ENCODE measurements around the gene FADS6. TPM values are rescaled to one million over a fixed set of nuclear protein-coding genes. Genes with fewer than 3 reads are reported as not detected.
A peak's percentile ranks its signal among the peaks of the same experiment; 100 is the strongest.

The FADS6 gene
- total RNA-seq, 1 donor from 2014 or later = not detected

DNA sequence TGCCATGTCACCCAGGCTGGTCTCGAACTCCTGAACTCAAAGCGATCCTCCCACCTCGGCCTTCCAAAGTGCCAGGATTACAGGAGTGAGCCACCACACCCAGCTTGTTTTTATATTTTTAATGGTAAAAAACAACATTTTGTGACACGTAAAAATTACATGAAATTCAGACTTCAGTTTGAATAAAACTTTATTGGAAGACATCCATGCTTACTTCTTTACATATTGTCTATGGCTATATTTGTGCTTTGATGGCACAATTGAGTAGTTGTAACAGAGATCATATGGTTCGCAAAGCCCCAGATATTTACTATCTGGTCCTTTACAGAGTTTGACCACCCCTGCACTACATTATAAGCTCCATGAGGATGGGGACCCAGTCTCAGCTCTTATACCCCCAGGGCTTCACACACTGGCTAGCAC is 18.8 kb downstream of the FADS6 start:
- TF ChIP-seq, protein P1, sequence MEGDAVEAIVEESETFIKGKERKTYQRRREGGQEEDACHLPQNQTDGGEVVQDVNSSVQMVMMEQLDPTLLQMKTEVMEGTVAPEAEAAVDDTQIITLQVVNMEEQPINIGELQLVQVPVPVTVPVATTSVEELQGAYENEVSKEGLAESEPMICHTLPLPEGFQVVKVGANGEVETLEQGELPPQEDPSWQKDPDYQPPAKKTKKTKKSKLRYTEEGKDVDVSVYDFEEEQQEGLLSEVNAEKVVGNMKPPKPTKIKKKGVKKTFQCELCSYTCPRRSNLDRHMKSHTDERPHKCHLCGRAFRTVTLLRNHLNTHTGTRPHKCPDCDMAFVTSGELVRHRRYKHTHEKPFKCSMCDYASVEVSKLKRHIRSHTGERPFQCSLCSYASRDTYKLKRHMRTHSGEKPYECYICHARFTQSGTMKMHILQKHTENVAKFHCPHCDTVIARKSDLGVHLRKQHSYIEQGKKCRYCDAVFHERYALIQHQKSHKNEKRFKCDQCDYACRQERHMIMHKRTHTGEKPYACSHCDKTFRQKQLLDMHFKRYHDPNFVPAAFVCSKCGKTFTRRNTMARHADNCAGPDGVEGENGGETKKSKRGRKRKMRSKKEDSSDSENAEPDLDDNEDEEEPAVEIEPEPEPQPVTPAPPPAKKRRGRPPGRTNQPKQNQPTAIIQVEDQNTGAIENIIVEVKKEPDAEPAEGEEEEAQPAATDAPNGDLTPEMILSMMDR (conservative IDR thresholded peaks at IDR 0.05) = no peak
- Mint-ChIP-seq H3K9me3 (no peaks in the 10 kb centered on the region), H3K27ac (ENCODE audit: unreplicated experiment) (no peak overlapping the region), H3K4me1 (peaks cover 28% of the 10 kb centered on the region), H3K4me3 (peak overlapping the region; percentile 71), H3K27me3 (ENCODE audit: low read depth) (peaks cover 20% of the 10 kb centered on the region), H3K36me3 (ENCODE audit: low read depth) (no peaks in the 10 kb centered on the region)
- no peak for DNase-seq (ENCODE audit: low read depth, low spot score)

DNA sequence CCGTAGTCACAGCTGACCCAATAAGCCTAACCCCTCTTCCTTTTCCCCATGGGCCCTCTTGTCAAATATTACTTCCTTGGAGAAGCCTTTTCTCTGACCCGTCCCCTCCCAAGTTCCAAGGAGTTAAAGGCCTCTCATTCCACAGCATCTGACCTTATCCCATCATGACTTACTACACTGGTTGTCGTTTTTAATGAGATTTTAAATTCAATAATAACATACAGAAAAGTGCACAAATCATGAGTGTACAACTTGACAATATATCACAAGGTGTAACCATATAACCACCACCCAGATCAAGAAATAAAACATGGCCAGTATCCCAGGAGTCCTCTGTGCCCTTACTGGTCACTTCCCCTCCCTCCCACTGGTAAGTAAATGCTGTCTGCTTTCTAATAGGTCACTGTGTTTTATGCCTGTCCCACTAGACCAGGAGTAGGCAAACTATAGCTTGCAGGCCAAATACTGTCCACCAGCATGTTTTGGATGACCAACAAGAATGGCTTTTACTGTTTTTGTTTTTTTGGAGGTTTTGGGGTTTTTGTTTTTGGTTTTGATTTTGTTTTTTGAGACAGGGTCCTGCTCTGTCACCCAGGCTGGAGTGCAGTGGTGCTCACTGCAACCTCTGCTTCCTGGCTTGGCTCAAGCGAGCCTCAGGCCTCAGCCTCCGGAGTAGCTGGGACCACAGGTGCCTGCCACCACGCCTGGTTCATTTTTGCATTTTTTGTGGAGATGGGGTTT is 19.4 kb downstream of the FADS6 start:
- peak overlapping the region; percentile 96 for H3K4me3 Mint-ChIP-seq
- no peak for DNase-seq (ENCODE audit: low read depth, low spot score)
- H3K9me3 Mint-ChIP-seq = no peaks in the 10 kb centered on the region

GRCh38 chr17:74873037-74873873 is 20.2 kb downstream of the FADS6 start:
- TF ChIP-seq, protein P1 (conservative IDR thresholded peaks at IDR 0.05) = no peak
- Mint-ChIP-seq H3K4me3 (peak overlapping the region; percentile 96), H3K36me3 (ENCODE audit: low read depth) (no peaks in the 10 kb centered on the region), H3K4me1 (peaks cover 31% of the 10 kb centered on the region), H3K27ac (ENCODE audit: unreplicated experiment) (peak overlapping the region; percentile 96), H3K27me3 (ENCODE audit: low read depth) (peaks cover 17% of the 10 kb centered on the region), H3K9me3 (no peaks in the 10 kb centered on the region)
- peak; percentile 97 for DNase-seq (ENCODE audit: low read depth, low spot score)

More for the DNA sequence above, 19.4 kb downstream of the FADS6 start:
- Mint-ChIP-seq H3K27me3 (ENCODE audit: low read depth) (peaks cover 18% of the 10 kb centered on the region), H3K4me1 (peaks cover 28% of the 10 kb centered on the region), H3K36me3 (ENCODE audit: low read depth) (no peaks in the 10 kb centered on the region), H3K27ac (ENCODE audit: unreplicated experiment) (peak overlapping the region; percentile 96)
- TF ChIP-seq, protein P1 (conservative IDR thresholded peaks at IDR 0.05) = no peak

DNA sequence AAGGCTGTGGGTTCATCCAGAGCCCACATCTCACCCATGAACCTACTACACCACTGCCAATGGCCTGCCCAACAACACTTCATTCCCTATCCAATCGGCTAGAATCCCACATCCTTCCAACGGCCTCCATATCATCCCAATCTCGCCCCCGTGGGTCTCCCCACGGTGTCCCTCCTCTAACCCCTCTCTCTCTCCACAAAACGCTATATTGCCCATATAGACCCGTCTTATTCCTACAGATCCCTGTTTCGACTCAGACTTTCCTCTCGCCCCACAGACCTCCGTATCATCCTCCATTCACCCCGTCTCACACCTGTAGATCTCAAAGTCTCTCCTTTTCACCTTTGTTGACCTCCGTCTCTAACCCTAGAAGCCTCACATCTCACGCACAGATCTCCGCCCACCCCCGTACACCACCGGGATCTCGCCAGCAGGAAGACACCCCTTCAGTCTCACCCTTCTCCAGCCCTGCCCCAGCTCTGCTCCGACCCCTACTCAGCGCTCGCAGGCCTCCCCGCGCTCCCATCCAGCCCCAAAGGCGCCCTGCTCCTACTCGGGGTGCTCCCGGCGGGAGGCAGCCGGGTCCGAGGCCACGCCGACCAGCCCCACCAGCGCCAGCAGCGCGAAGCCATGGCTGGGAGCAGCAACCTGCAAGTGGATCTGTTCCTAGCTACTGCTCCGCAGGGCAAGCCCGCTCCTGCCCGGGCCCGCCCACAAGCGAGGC is 21.0 kb downstream of the FADS6 start, which contains the start of gene FDXR:
Gene FDXR (minus strand): TSS at position 682 of the 724 bp plus-strand sequence. CDS start 50 bp downstream, at position 632.
- Mint-ChIP-seq H3K27ac (ENCODE audit: unreplicated experiment) (peak within 1 kb of the TSS; percentile 96), H3K4me1 (peaks cover 31% of the 10 kb centered on the region), H3K36me3 (ENCODE audit: low read depth) (no peaks in the 10 kb centered on the region), H3K4me3 (peak within 1 kb of the TSS; percentile 96), H3K27me3 (ENCODE audit: low read depth) (peaks cover 17% of the 10 kb centered on the region), H3K9me3 (no peaks in the 10 kb centered on the region)
- no peak for DNase-seq (ENCODE audit: low read depth, low spot score)
- TF ChIP-seq, protein P1 (conservative IDR thresholded peaks at IDR 0.05) = no peak

All from neural crest cell (in vitro differentiated cells).